ENCODE measurements around the gene LRRC40.

GRCh38 chr1:70153739-70154138 lies 51.6 kb downstream of the LRRC40 start:
- no peak for TF ChIP-seq POLR2AphosphoS5 (IDR thresholded peaks at IDR 0.05; ENCODE audit: insufficient read depth in 1 of 2, low read depth in 1 of 2)
- no peak for TF ChIP-seq POLR2A (IDR thresholded peaks at IDR 0.05)
